ENCODE measurements around the gene C3orf20.
"Not testable (repeated sequence)": the region's sequence is repeated elsewhere in the genome, so short reads cannot be mapped to it uniquely, and the experiment has no call there.

Gene C3orf20

GRCh38 chr3:14798231-14798630, 123.3 kb downstream of the C3orf20 start:
- no peak for DNase-seq (ENCODE audit: low spot score)

GRCh38 chr3:14799146-14799545, 124.2 kb downstream of the C3orf20 start:
- DNase-seq (ENCODE audit: low spot score): no peak

GRCh38 chr3:14801031-14801430, 126.1 kb downstream of the C3orf20 start:
- no peak for DNase-seq (ENCODE audit: low spot score)

- DNase-seq (ENCODE audit: low spot score): no peak
Observed at GRCh38 chr3:14801668-14802380, 126.9 kb downstream of the C3orf20 start.

GRCh38 chr3:14802381-14802731, 127.4 kb downstream of the C3orf20 start:
- DNase-seq (ENCODE audit: low spot score): no peak

- DNase-seq (ENCODE audit: low spot score): no peak
Observed at GRCh38 chr3:14803101-14803980, 128.4 kb downstream of the C3orf20 start.

GRCh38 chr3:14803981-14804834, 129.3 kb downstream of the C3orf20 start:
- DNase-seq (ENCODE audit: low spot score): no peak

GRCh38 chr3:14804835-14805780, 130.2 kb downstream of the C3orf20 start:
- no peak for DNase-seq (ENCODE audit: low spot score)

- no peak for DNase-seq (ENCODE audit: low spot score)
Observed at GRCh38 chr3:14805961-14806537, 131.1 kb downstream of the C3orf20 start.

- DNase-seq (ENCODE audit: low spot score): no peak
Observed at GRCh38 chr3:14806641-14807263, 131.8 kb downstream of the C3orf20 start.

- DNase-seq (ENCODE audit: low spot score): no peak
Observed at GRCh38 chr3:14808025-14808424, 133.1 kb downstream of the C3orf20 start.

GRCh38 chr3:14808502-14809266, 133.7 kb downstream of the C3orf20 start:
- no peak for DNase-seq (ENCODE audit: low spot score)

- not testable (repeated sequence) for DNase-seq (ENCODE audit: low spot score)
Observed at GRCh38 chr3:14809611-14810010, 134.7 kb downstream of the C3orf20 start.

GRCh38 chr3:14810070-14810791, 135.3 kb downstream of the C3orf20 start:
- no peak for DNase-seq (ENCODE audit: low spot score)

- no peak for DNase-seq (ENCODE audit: low spot score)
Observed at GRCh38 chr3:14810801-14811661, 136.1 kb downstream of the C3orf20 start.

- DNase-seq (ENCODE audit: low spot score): no peak
Observed at GRCh38 chr3:14811684-14812083, 136.7 kb downstream of the C3orf20 start.

- no peak for DNase-seq (ENCODE audit: low spot score)
Observed at GRCh38 chr3:14812196-14812790, 137.4 kb downstream of the C3orf20 start.
